H1 (cell line): ENCODE results near the gene PYY. TPM values are rescaled to one million over a fixed set of nuclear protein-coding genes. Genes with fewer than 3 reads are reported as not detected.

Experiments used
- ASH2L ChIP-seq: fragments of 200-600, 300-600 bp; sonication (generic); IDR thresholded peaks from one replicate; pipeline ENCODE4 v1.7.1; 2017; ENCODE audit warnings: low read length
- CHD2 ChIP-seq: IDR thresholded peaks from 2 replicates; pipeline ENCODE4 v1.6.1; 2012; ENCODE audit warnings: low read length, improper control_type of control experiment
- CTCF ChIP-seq, 3 experiments: IDR thresholded peaks; 1 replicate in 2 of 3; 2 replicates in 1 of 3; pipeline versions ENCODE4 v1.5.1 to v1.6.1; 2011; ENCODE audit warnings: low read length in 3 of 3, mild to moderate bottlenecking in 3 of 3, inconsistent platforms in 2 of 3, low read depth in 1 of 3, moderate library complexity in 1 of 3; ENCODE audit not compliant: insufficient read depth in 1 of 3; ENCODE audit errors: control extremely low read depth in 1 of 3
- polyA plus RNA-seq, 7 experiments: library from polyadenylated mRNA; depleted of rRNA in 3 of 7; stranded (reverse) in 5 of 7; unstranded in 2 of 7; fragments of >200 nt in 5 of 7; fragments of 200-250 nt in 2 of 7; gene quantifications; 1 replicate in 5 of 7; 2 replicates in 1 of 7; 4 replicates in 1 of 7; pipeline versions ENCODE4 v1.2.1 to v1.2.3, GENCODE V29; 2011 to 2013; ENCODE audit warnings: missing spikeins in 2 of 7, mixed read lengths in 2 of 7
- total RNA-seq: library from RNA; stranded (reverse); fragmentation: NEBNext Ultra II Directional; extraction: Animal tissue kit (Norgen Biotek cat#: 25700); gene quantifications from 2 replicates; pipeline ENCODE4 v1.2.1, GENCODE V29; 2021
- TF ChIP-seq, protein P1 (sequence below): IDR thresholded peaks from 2 replicates; pipeline ENCODE4 v1.6.1; 2012; ENCODE audit warnings: inconsistent platforms

The PYY gene
- total and polyA plus RNA-seq, 2 of the 8 experiments (the other 6 are each of a cell fraction or from before 2014, with no cell fraction given), result 0.93 to 3.4 TPM

DNA sequence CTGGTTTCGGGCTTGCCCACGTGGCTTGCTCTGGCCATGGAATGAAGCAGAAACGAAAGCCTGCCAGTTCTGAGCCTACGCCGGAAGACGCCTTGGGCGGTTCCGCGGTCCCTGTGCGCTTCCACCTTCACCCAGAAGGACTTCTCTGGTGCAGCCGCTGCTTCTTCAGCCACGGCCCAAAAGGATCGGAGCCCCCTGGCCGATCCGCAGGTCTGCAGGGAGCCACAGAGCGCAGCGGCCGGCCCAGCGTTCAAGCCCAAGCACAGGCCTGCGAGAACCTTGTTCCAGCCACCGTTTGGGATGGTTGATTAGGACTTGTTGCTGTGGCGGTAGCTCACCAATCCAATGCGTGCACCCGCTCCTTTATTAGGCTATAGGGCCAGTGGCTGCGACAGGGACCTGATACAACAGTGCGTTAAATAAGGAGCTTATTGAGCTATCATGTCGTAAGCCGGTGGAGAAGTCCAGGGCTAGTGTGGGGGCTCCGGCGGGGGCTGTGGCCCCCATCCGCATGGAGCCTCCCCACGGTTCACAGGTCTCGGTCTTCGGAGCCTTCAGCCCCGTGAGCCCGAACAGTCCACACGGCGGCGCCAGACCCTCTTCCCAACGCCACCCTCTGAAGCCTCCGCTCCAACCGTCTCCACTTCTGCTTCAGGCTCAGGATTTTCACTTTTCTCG, 36.3 kb downstream of the PYY start (continued):
- TF ChIP-seq CTCF (IDR thresholded peaks at IDR 0.05; ENCODE audit: control extremely low read depth in 1 of 3, insufficient read depth in 1 of 3, low read depth in 1 of 3, low read length in 3 of 3) (peak; percentile 74 to 81 (median 79)), ASH2L (peak; percentile 34), CHD2 (no peak)
- TF ChIP-seq, protein P1, sequence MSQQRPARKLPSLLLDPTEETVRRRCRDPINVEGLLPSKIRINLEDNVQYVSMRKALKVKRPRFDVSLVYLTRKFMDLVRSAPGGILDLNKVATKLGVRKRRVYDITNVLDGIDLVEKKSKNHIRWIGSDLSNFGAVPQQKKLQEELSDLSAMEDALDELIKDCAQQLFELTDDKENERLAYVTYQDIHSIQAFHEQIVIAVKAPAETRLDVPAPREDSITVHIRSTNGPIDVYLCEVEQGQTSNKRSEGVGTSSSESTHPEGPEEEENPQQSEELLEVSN, result peak; percentile 93
